Measurements from ENCODE around the gene ERBIN. TPM values are rescaled to one million over a fixed set of nuclear protein-coding genes. Genes with fewer than 3 reads are reported as not detected.

ERBIN gene
- total RNA-seq, 1 donor from 2014 or later: 60.2 TPM

DNA sequence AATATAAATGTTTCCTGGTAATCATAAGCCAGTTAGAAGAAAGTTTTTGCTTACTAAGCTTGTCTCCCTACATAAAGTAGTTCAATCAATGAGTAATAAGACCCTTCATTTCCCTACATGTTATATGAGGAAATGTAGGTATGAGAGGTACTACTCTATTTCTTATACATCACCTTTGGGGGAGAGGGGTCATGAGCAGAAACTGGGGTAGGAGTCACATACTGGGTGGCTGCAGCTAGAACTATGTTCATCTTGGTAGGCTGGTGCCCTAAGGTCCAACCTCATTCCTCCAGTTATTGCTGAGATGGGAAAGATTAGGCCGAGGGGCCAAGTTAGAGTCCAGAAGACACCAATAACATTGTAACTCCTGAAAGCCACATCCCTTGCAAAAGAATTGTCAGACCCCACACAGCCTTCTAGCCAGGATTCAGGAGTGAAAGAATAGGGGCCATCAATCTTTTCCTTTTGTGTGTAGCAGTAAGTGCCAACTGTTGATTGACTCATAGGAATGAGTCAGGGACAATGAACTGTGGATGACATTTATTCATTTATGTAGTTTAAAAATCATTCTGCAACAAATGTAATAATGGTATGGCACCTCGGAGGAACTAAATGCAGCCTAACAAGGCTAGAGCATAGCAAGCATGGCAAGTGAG is 196.1 kb downstream of the ERBIN start:
- no peaks in the 10 kb centered on the region for H3K9me3 Mint-ChIP-seq
- no peak overlapping the region for H3K27ac Mint-ChIP-seq

GRCh38 chr5:66129144-66129543 is 202.8 kb downstream of the ERBIN start:
- Mint-ChIP-seq H3K9me3 (no peaks in the 10 kb centered on the region), H3K4me1 (ENCODE audit: unreplicated experiment) (no peaks in the 10 kb centered on the region), H3K36me3 (no peaks in the 10 kb centered on the region), H3K4me3 (no peak overlapping the region), H3K27ac (no peak overlapping the region), H3K27me3 (no peaks in the 10 kb centered on the region)
- no peak for DNase-seq (ENCODE audit: extremely low spot score, unreplicated experiment)
- no peak for TF ChIP-seq CTCF (conservative IDR thresholded peaks at IDR 0.05)

More for the DNA sequence above, 196.1 kb downstream of the ERBIN start:
- no peak for DNase-seq (ENCODE audit: extremely low spot score, unreplicated experiment)
- Mint-ChIP-seq H3K4me3 (no peak overlapping the region), H3K27me3 (no peaks in the 10 kb centered on the region), H3K36me3 (no peaks in the 10 kb centered on the region), H3K4me1 (ENCODE audit: unreplicated experiment) (no peaks in the 10 kb centered on the region)
- TF ChIP-seq CTCF (conservative IDR thresholded peaks at IDR 0.05): no peak

DNA sequence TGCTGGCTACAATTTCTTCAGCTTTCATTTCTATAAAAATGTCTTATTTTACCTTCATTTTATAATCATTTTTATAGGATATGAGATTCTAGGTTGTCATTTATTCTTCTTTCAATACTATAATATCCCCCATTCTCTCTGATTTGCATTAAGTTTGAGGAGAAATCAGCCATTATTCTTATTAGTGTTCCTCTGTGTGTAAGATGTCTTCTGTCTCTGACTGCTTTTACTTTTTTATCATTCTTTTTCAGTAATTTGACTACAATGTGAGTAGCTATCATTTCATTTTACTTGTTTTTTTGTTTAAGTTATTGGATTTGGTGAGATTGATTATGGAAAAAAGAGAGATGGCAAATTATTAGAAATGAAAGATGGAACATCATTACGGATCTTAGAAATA is 204.1 kb downstream of the ERBIN start:
- Mint-ChIP-seq H3K4me3 (no peak overlapping the region), H3K9me3 (no peaks in the 10 kb centered on the region), H3K4me1 (ENCODE audit: unreplicated experiment) (no peaks in the 10 kb centered on the region), H3K27ac (no peak overlapping the region), H3K36me3 (no peaks in the 10 kb centered on the region), H3K27me3 (no peaks in the 10 kb centered on the region)
- DNase-seq (ENCODE audit: extremely low spot score, unreplicated experiment): no peak
- no peak for TF ChIP-seq CTCF (conservative IDR thresholded peaks at IDR 0.05)

Other genes starting within 250 kb of the ERBIN start
- 4.9 and 10.2 TPM in 2 replicates for gene SGTB, start 204.5 kb upstream of the ERBIN start, total RNA-seq (ENCODE audit: low replicate concordance)
- gene NLN, start 204.4 kb upstream of the ERBIN start, total RNA-seq (ENCODE audit: low replicate concordance): 44.4 and 47.2 TPM in 2 replicates
- 60.7 and 81.1 TPM in 2 replicates for gene SREK1, start 217.7 kb downstream of the ERBIN start, total RNA-seq (ENCODE audit: low replicate concordance)

All from type B pancreatic cell (in vitro differentiated cells).